ENCODE results near the gene ABL1.

The ABL1 gene

GRCh38 chr9:130924448-130924788, 89.4 kb downstream of the ABL1 start:
- no peak for TF ChIP-seq FOXK2 (IDR thresholded peaks at IDR 0.05)
- TF ChIP-seq ZNF384 (IDR thresholded peaks at IDR 0.05), result no peak
- TF ChIP-seq BHLHE40 (IDR thresholded peaks at IDR 0.05; ENCODE audit: borderline replicate concordance), result no peak
- TF ChIP-seq FOXM1 (IDR thresholded peaks at IDR 0.05; ENCODE audit: borderline replicate concordance), result no peak
- TF ChIP-seq L3MBTL2 (conservative IDR thresholded peaks at IDR 0.05), result no peak
- TF ChIP-seq LEF1 (IDR thresholded peaks at IDR 0.05; ENCODE audit: borderline replicate concordance), result no peak
- no peak for TF ChIP-seq ELF4 (IDR thresholded peaks at IDR 0.05)
- TF ChIP-seq FOXA1 (IDR thresholded peaks at IDR 0.05), result no peak
- no peak for TF ChIP-seq SUZ12 (IDR thresholded peaks at IDR 0.05)
- TF ChIP-seq SP1 (IDR thresholded peaks at IDR 0.05), result no peak
- no peak for TF ChIP-seq TARDBP (IDR thresholded peaks at IDR 0.05)
- TF ChIP-seq NFRKB (IDR thresholded peaks at IDR 0.05), result no peak
- TF ChIP-seq PKNOX1 (IDR thresholded peaks at IDR 0.05), result no peak
- TF ChIP-seq CTBP1 (IDR thresholded peaks at IDR 0.05; ENCODE audit: borderline replicate concordance), result no peak
- no peak for TF ChIP-seq ARNT (IDR thresholded peaks at IDR 0.05)
- TF ChIP-seq HDGF (IDR thresholded peaks at IDR 0.05; ENCODE audit: borderline replicate concordance), result no peak
- DNase-seq (ENCODE audit: extremely low spot score), result no peak
- ChIA-PET POLR2A (no interaction called here), CTCF (no interaction called here)

GRCh38 chr9:130925050-130925678, 90.1 kb downstream of the ABL1 start:
- CTCF ChIA-PET, result interaction anchor here (0.6 to 0.7 kb wide), 2 partner anchors 28 to 31 kb away, joined by 3 to 4 read pairs; no protein-coding TSS in a partner anchor
- DNase-seq (ENCODE audit: extremely low spot score), result no peak
- TF ChIP-seq FOXA1 (IDR thresholded peaks at IDR 0.05) (no peak), CTBP1 (IDR thresholded peaks at IDR 0.05; ENCODE audit: borderline replicate concordance) (no peak), TARDBP (IDR thresholded peaks at IDR 0.05) (no peak), ELF4 (IDR thresholded peaks at IDR 0.05) (no peak)
- POLR2A ChIA-PET, result no interaction called here

GRCh38 chr9:130927338-130927737, 92.3 kb downstream of the ABL1 start:
- CTCF ChIA-PET, result interaction anchor here (1.0 kb wide), 1 partner anchor 57 kb away, joined by 4 read pairs; no protein-coding TSS in a partner anchor
- TF ChIP-seq SUZ12 (IDR thresholded peaks at IDR 0.05), result no peak
- TF ChIP-seq PKNOX1 (IDR thresholded peaks at IDR 0.05), result no peak
- TF ChIP-seq CTBP1 (IDR thresholded peaks at IDR 0.05; ENCODE audit: borderline replicate concordance), result no peak
- TF ChIP-seq HDGF (IDR thresholded peaks at IDR 0.05; ENCODE audit: borderline replicate concordance), result no peak
- TF ChIP-seq FOXA1 (IDR thresholded peaks at IDR 0.05), result no peak
- TF ChIP-seq ARNT (IDR thresholded peaks at IDR 0.05), result no peak
- TF ChIP-seq LEF1 (IDR thresholded peaks at IDR 0.05; ENCODE audit: borderline replicate concordance), result no peak
- TF ChIP-seq ELF4 (IDR thresholded peaks at IDR 0.05), result no peak
- no peak for TF ChIP-seq FOXK2 (IDR thresholded peaks at IDR 0.05)
- TF ChIP-seq ZNF384 (IDR thresholded peaks at IDR 0.05), result no peak
- TF ChIP-seq TARDBP (IDR thresholded peaks at IDR 0.05), result no peak
- TF ChIP-seq NFRKB (IDR thresholded peaks at IDR 0.05), result no peak
- TF ChIP-seq BHLHE40 (IDR thresholded peaks at IDR 0.05; ENCODE audit: borderline replicate concordance), result no peak
- no peak for TF ChIP-seq L3MBTL2 (conservative IDR thresholded peaks at IDR 0.05)
- no peak for TF ChIP-seq SP1 (IDR thresholded peaks at IDR 0.05)
- TF ChIP-seq FOXM1 (IDR thresholded peaks at IDR 0.05; ENCODE audit: borderline replicate concordance), result no peak
- POLR2A ChIA-PET, result no interaction called here
- no peak for DNase-seq (ENCODE audit: extremely low spot score)

GRCh38 chr9:130927995-130928900, 93.2 kb downstream of the ABL1 start:
- TF ChIP-seq ARNT (IDR thresholded peaks at IDR 0.05), result no peak
- TF ChIP-seq SUZ12 (IDR thresholded peaks at IDR 0.05), result no peak
- no peak for TF ChIP-seq BHLHE40 (IDR thresholded peaks at IDR 0.05; ENCODE audit: borderline replicate concordance)
- TF ChIP-seq HDGF (IDR thresholded peaks at IDR 0.05; ENCODE audit: borderline replicate concordance), result no peak
- no peak for TF ChIP-seq CTBP1 (IDR thresholded peaks at IDR 0.05; ENCODE audit: borderline replicate concordance)
- POLR2A ChIA-PET, result no interaction called here
- CTCF ChIA-PET, result interaction anchor here (0.5 to 1.0 kb wide), 2 partner anchors 38 to 58 kb away, joined by 4 to 5 read pairs; no protein-coding TSS in a partner anchor
- DNase-seq (ENCODE audit: extremely low spot score), result no peak

GRCh38 chr9:130929571-130930038, 94.6 kb downstream of the ABL1 start:
- no peak for DNase-seq (ENCODE audit: extremely low spot score)
- TF ChIP-seq SP1 (IDR thresholded peaks at IDR 0.05) (no peak), HDGF (IDR thresholded peaks at IDR 0.05; ENCODE audit: borderline replicate concordance) (no peak), ELF4 (IDR thresholded peaks at IDR 0.05) (no peak), FOXM1 (IDR thresholded peaks at IDR 0.05; ENCODE audit: borderline replicate concordance) (no peak), NFRKB (IDR thresholded peaks at IDR 0.05) (no peak)
- CTCF ChIA-PET, result interaction anchor here (0.7 kb wide), 1 partner anchor 82 kb away, joined by 3 read pairs; no protein-coding TSS in a partner anchor
- POLR2A ChIA-PET, result no interaction called here

- POLR2A ChIA-PET, result no interaction called here
- no peak for DNase-seq (ENCODE audit: extremely low spot score)
- TF ChIP-seq SP1 (IDR thresholded peaks at IDR 0.05) (no peak), LEF1 (IDR thresholded peaks at IDR 0.05; ENCODE audit: borderline replicate concordance) (no peak), PKNOX1 (IDR thresholded peaks at IDR 0.05) (no peak), NFRKB (IDR thresholded peaks at IDR 0.05) (no peak), CTBP1 (IDR thresholded peaks at IDR 0.05; ENCODE audit: borderline replicate concordance) (no peak), FOXA1 (IDR thresholded peaks at IDR 0.05) (no peak), FOXK2 (IDR thresholded peaks at IDR 0.05) (no peak), TARDBP (IDR thresholded peaks at IDR 0.05) (no peak), BHLHE40 (IDR thresholded peaks at IDR 0.05; ENCODE audit: borderline replicate concordance) (no peak), HDGF (IDR thresholded peaks at IDR 0.05; ENCODE audit: borderline replicate concordance) (no peak), ARNT (IDR thresholded peaks at IDR 0.05) (no peak), ZNF384 (IDR thresholded peaks at IDR 0.05) (no peak), L3MBTL2 (conservative IDR thresholded peaks at IDR 0.05) (no peak), SUZ12 (IDR thresholded peaks at IDR 0.05) (no peak), ELF4 (IDR thresholded peaks at IDR 0.05) (no peak), FOXM1 (IDR thresholded peaks at IDR 0.05; ENCODE audit: borderline replicate concordance) (no peak)
- CTCF ChIA-PET, result interaction anchor here (0.7 kb wide), 1 partner anchor 82 kb away, joined by 3 read pairs; no protein-coding TSS in a partner anchor
Measured at GRCh38 chr9:130930132-130930803, 95.2 kb downstream of the ABL1 start.
